ENCODE measurements around the gene CORO2A. TPM values are rescaled to one million over a fixed set of nuclear protein-coding genes. Genes with fewer than 3 reads are reported as not detected.

CORO2A gene
- total and polyA plus RNA-seq, 2 of the 13 experiments (the other 11 are each of a cell fraction or from before 2014, with no cell fraction given) = 14.4 to 15.3 TPM

DNA sequence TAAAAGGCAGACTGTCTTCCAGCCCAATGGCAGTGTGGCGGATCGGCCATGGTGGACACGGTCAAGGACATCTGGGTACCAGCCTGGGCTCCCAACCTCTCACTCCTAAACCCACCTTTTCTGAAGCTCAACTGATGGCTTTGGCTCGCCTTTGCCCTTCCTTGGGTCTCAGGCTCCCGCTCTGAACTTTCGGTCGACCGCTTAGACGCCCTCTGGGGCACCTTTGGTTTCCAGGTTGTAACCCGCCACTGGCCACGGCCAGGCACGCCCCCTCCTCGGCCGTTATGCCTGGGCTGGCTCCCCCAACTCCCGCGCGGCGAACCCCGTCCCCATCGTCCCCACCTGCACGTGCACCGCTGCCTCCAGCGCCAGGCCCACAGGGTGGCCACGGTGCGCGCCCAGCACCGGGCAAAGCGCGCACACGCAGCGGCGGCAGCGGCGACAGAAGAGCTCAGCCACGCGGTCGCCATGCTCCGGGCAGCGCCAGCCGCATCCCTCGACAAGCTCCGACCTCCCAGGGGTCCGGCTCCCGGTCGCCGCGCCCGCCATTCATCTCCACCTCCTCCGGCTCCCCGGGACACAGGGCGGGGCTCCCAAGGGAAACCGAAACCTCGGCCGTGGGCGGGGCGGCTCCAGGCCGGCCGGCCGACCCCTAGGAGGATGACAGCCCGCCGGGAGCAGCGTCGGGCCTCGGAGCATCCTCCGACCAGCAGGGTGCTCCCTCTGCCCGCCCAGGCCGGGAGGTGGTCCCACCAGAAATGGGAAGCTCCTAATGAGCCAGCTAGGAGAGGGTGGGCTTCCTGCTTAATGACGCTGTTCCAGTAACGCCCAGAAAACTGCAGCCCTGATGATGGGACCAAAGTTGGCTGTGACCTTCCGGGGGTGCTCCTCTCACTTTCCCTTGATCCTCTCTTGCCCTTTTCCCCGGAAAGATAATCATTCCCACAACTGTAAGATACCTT, 73.5 kb downstream of the CORO2A start, which contains the start of gene TRIM14 (continued):
- TF ChIP-seq MAF1 (CRISPR knock-in tag; IDR thresholded peaks at IDR 0.05; ENCODE audit: borderline replicate concordance) (no peak), ATF7-NPFF (CRISPR knock-in tag; IDR thresholded peaks at IDR 0.05; ENCODE audit: low read depth) (peak; percentile 59), ZNF225 (CRISPR knock-in tag; IDR thresholded peaks at IDR 0.05) (peak; percentile 74; the same call in 1 of the 2 replicates), ZSCAN9 (CRISPR knock-in tag; IDR thresholded peaks at IDR 0.05; ENCODE audit: borderline replicate concordance) (no peak), ONECUT2 (CRISPR knock-in tag; IDR thresholded peaks at IDR 0.05) (no peak), FOXJ3 (CRISPR knock-in tag; IDR thresholded peaks at IDR 0.05; ENCODE audit: borderline replicate concordance) (no peak), MTF1 (CRISPR knock-in tag; IDR thresholded peaks at IDR 0.05) (no peak), ZNF589 (CRISPR knock-in tag; conservative IDR thresholded peaks at IDR 0.05) (0 out of 2 replicates have a peak, but pooled peaks have one; percentile 50), ZNF251 (CRISPR knock-in tag; IDR thresholded peaks at IDR 0.05) (no peak), FOXC1 (CRISPR knock-in tag; IDR thresholded peaks at IDR 0.05; ENCODE audit: borderline replicate concordance) (peak; percentile 63; the same call in 1 of the 2 replicates), MBNL3 (CRISPR knock-in tag; conservative IDR thresholded peaks at IDR 0.05) (no peak), NCOA5 (CRISPR knock-in tag; IDR thresholded peaks at IDR 0.05) (no peak), MTF2 (CRISPR knock-in tag; IDR thresholded peaks at IDR 0.05; ENCODE audit: borderline replicate concordance) (0 out of 2 replicates have a peak, but pooled peaks have one; percentile 65), ZNF709 (CRISPR knock-in tag; IDR thresholded peaks at IDR 0.05) (peak; percentile 82; the same call in 1 of the 2 replicates), ATF1 (CRISPR knock-in tag; IDR thresholded peaks at IDR 0.05) (no peak), ZEB1 (IDR thresholded peaks at IDR 0.05; ENCODE audit: insufficient replicate concordance, low read depth) (no peak), KLF9 (CRISPR knock-in tag; IDR thresholded peaks at IDR 0.05; ENCODE audit: low read depth) (peak; percentile 74; the same call in 1 of the 2 replicates), TEAD2 (CRISPR knock-in tag; IDR thresholded peaks at IDR 0.05) (no peak), ZNF850 (CRISPR knock-in tag; conservative IDR thresholded peaks at IDR 0.05) (peak; percentile 44; the same call in 1 of the 2 replicates), PTBP1 (IDR thresholded peaks at IDR 0.05; ENCODE audit: low read depth, low read length, poor library complexity, severe bottlenecking) (no peak), KMT2A (CRISPR knock-in tag; IDR thresholded peaks at IDR 0.05) (peak; percentile 61), SP5 (CRISPR knock-in tag; IDR thresholded peaks at IDR 0.05; ENCODE audit: borderline replicate concordance, low read depth) (no peak; the same call in 1 of the 2 replicates), HOXD1 (CRISPR knock-in tag; IDR thresholded peaks at IDR 0.05) (no peak; the same call in 1 of the 2 replicates), KLF15 (CRISPR knock-in tag; IDR thresholded peaks at IDR 0.05; ENCODE audit: borderline replicate concordance) (0 out of 2 replicates have a peak, but pooled peaks have one; percentile 3), RXRB (CRISPR knock-in tag; IDR thresholded peaks at IDR 0.05; ENCODE audit: borderline replicate concordance) (peak; percentile 21; the same call in 1 of the 2 replicates), CBX5 (CRISPR knock-in tag; IDR thresholded peaks at IDR 0.05; ENCODE audit: borderline replicate concordance) (peak; percentile 71; the same call in 1 of the 2 replicates)
- TF ChIP-seq, protein P1, sequence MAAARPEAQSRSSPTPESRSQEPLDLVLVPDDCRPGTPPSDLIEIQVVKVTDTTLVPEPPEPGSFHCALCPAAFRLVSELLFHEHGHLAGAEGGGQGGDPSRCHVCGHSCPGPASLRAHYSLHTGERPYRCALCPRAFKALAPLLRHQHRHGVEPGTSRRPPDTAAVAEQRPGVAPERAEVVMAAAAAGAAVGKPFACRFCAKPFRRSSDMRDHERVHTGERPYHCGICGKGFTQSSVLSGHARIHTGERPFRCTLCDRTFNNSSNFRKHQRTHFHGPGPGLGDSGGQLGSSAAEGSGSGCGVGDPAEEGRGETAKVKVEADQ (CRISPR knock-in tag; IDR thresholded peaks at IDR 0.05; ENCODE audit: borderline replicate concordance) = no peak; the same call in 1 of the 2 replicates
- TF ChIP-seq, protein P2, sequence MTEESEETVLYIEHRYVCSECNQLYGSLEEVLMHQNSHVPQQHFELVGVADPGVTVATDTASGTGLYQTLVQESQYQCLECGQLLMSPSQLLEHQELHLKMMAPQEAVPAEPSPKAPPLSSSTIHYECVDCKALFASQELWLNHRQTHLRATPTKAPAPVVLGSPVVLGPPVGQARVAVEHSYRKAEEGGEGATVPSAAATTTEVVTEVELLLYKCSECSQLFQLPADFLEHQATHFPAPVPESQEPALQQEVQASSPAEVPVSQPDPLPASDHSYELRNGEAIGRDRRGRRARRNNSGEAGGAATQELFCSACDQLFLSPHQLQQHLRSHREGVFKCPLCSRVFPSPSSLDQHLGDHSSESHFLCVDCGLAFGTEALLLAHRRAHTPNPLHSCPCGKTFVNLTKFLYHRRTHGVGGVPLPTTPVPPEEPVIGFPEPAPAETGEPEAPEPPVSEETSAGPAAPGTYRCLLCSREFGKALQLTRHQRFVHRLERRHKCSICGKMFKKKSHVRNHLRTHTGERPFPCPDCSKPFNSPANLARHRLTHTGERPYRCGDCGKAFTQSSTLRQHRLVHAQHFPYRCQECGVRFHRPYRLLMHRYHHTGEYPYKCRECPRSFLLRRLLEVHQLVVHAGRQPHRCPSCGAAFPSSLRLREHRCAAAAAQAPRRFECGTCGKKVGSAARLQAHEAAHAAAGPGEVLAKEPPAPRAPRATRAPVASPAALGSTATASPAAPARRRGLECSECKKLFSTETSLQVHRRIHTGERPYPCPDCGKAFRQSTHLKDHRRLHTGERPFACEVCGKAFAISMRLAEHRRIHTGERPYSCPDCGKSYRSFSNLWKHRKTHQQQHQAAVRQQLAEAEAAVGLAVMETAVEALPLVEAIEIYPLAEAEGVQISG (CRISPR knock-in tag; IDR thresholded peaks at IDR 0.05) = peak; percentile 69; the same call in 1 of the 2 replicates

Data from HepG2 (cell line).